Measurements from ENCODE around the gene SIPA1.
"Not testable (repeated sequence)": the region's sequence is repeated elsewhere in the genome, so short reads cannot be mapped to it uniquely, and the experiment has no call there.

SIPA1 gene

GRCh38 chr11:65625628-65626342 lies 12.1 kb upstream of the SIPA1 start:
- peak; percentile 45 to 51 for DNase-seq

DNA sequence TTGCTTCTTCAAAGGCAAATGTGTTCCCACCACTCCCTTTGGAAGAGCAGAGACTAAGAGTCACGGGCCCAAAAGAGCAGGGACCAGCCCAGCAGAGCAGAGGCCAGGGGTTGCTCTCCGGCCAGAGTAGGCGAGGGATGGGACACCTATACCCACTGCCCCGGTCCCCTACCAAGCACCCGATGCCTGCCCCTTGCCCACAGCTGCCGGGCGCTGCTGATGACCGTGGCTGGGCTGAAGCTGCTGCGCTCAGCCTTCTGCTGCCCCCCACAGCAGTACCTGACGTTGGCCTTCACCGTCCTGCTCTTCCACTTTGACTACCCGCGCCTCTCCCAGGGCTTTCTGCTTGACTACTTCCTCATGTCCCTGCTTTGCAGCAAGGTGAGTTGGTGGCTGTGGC lies 10.7 kb upstream of the SIPA1 start:
- DNase-seq: no peak

GRCh38 chr11:65629579-65629978 lies 8.3 kb upstream of the SIPA1 start:
- no peak for DNase-seq

DNA sequence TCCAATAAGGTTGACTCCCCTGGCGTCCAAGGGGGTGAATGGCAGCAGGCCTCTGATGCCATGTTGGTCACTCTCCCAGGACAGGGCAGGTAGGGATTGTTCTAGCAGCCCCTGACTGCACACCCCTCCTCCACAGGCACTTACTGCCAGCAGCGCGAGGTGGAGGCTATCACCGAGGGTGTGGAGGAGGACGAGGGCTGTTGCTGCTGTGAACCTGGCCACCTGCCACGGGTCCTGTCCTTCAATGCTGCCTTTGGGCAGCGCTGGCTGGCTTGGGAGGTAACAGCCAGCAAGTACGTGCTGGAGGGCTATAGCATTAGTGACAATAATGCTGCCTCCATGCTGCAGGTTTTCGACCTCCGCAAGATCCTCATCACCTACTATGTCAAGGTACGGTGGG lies 7.7 kb upstream of the SIPA1 start:
- no peak for DNase-seq

- no peak for DNase-seq
Observed at GRCh38 chr11:65633390-65634108, 4.4 kb upstream of the SIPA1 start.

- no peak for DNase-seq
Observed at GRCh38 chr11:65634109-65634436, 3.8 kb upstream of the SIPA1 start.

- no peak for DNase-seq
Observed at GRCh38 chr11:65634440-65634839, 3.5 kb upstream of the SIPA1 start.

GRCh38 chr11:65634905-65635731 lies 2.8 kb upstream of the SIPA1 start:
- no peak for DNase-seq

DNA sequence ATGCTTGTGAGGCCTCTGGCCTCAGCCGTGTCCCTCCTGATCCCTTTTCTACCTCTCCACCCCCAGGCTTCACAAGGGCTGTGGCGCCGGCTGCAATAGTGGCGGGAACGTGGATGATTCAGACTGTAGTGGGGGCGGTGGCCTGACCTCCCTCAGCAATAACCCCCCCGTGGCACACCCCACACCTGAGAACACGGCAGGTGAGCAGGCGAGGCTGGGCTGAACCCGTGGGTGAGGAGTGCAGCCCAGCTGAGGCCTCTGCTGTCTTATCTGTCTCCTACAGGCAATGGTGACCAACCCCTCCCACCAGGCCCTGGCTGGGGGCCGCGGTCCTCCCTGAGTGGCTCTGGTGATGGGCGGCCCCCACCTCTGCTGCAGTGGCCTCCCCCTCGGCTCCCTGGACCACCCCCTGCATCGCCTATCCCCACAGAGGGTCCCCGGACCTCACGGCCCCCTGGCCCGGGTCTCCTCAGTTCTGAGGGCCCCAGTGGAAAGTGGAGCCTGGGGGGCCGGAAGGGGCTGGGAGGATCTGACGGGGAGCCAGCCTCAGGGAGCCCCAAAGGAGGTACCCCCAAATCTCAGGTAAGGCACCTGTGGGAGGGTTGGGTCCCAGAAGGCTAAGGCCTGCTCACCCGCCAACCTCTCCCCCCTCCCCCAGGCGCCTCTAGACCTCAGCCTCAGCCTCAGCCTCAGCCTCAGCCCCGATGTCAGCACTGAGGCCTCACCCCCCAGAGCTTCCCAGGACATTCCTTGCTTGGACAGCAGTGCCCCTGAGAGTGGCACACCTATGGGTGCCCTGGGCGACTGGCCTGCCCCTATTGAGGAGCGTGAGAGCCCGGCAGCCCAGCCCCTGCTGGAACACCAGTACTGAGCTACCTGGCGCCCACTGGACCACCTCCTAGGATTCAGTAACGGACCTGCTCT lies 1.5 kb upstream of the SIPA1 start:
- DNase-seq: no peak

DNA sequence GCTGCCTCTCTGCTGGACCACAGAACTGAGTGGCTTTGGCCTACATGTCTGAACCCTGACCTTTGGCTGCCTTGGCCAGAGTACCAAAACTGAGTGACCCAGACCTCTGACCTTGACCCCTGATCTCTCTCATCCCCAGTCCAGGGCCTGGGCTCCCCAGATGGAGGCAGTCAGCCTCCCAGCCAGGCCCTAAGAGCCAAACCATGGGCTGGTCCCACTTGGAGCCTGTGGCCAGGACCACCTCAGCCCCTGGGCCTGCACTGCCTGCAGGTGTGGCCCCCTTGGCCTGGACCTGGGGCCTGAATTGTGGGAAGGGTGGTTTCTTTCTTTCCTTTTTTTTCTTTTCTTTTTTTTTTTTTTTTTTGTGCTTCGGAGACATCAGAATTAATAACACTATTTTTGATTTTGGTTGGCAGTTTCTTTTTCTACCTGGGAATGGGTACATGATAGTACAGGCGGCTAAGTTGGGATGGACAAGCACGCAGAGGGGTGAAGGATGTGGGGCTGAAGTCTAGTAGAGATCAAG lies 806 bp upstream of the SIPA1 start:
- DNase-seq: no peak

DNA sequence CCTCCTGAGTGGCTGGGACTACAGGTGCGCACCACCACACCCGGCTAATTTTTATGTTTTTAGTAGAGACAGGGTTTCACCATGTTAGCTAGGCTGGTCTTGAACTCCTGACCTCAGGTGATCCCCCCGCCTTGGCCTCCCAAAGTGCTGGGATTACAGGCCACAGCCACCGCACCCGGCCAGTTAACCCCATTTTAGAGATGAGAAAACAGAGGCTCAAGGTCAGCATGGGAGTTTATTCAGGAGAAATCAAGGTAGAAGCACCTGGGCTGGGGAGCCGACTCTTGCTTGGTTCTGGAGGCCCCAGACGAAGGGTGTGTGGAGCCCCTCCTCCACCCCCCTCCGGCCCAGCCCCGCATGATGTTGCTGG lies 1.3 kb downstream of the SIPA1 start:
- not testable (repeated sequence) for DNase-seq

DNA sequence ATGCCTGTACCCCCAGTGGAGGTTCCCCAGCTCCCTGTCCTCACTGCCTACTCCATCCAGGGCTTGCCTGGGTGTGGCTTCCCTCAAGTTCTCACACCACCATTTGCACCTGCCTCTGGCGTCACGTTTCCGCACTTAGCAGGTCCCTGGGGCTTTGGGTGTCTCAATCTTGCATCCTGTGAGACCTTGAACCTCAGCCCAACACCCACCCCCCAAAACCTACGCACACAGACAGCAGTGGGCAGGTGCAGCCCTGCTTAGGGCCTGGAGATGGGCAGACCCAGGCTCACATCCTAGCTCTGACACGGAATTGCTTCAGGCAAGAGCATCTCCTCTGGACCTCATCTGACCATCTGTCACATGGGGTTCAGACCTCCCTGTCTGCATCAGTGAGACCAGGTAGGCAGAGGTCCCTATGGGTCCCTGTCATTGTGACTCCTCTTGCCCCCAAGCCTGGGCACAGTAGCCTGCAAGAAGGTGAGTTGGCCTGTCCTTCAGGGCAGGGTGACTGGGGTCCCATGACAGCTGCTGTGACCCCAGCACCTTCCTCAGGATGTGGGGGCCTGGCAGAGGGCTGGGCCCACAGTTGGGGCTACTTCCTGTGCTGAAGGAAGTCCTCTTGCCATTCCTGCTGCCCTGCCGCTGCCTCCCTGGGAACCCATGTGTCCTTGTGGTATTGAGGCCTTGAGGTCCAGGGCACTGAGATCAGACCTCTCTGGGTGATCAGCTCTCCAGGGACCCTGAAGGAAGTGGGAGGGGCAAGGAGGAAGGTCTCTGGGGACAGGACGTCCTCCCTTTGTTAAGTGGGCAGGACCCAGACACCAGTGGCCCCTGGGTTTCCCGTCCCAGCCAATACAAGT lies 2.0 kb downstream of the SIPA1 start:
- DNase-seq: peak; percentile 46 to 58

DNA sequence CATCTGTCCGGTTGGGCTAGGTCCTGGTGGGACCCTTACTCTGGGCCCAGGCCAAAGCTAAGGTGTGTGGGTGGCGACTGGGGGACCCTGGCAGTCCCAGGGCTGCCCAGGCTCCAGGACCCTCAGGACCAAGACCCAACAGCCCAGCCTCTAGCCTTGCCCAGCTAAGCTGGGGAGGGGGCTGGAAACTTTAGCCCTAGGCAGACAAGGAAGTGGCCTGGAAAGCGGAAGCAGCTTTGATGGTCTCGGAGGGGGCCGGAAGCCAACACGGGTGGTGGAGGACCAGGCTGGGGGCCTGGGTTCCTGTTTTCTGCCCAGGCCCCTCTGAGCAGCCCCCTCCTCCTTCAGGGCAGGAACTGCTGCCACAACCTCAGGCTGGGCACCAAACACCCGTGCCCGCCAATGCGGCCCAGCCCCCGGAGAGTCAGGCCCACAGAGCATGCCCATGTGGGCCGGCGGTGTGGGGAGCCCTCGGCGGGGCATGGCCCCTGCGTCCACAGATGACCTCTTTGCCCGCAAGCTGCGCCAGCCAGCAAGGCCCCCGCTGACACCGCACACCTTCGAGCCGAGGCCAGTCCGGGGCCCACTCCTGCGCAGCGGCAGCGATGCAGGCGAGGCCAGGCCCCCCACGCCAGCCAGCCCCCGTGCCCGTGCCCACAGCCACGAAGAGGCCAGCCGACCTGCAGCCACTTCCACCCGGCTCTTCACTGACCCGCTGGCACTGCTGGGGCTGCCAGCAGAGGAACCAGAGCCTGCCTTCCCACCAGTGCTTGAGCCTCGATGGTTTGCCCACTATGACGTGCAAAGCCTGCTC lies 2.8 kb downstream of the SIPA1 start:
- DNase-seq: peak; percentile 46 to 47

- no peak for DNase-seq
Observed at GRCh38 chr11:65641297-65642013, 3.6 kb downstream of the SIPA1 start.

- peak in 1 of 2 experiments; percentile 35 for DNase-seq
Observed at GRCh38 chr11:65642014-65642671, 4.2 kb downstream of the SIPA1 start.

DNA sequence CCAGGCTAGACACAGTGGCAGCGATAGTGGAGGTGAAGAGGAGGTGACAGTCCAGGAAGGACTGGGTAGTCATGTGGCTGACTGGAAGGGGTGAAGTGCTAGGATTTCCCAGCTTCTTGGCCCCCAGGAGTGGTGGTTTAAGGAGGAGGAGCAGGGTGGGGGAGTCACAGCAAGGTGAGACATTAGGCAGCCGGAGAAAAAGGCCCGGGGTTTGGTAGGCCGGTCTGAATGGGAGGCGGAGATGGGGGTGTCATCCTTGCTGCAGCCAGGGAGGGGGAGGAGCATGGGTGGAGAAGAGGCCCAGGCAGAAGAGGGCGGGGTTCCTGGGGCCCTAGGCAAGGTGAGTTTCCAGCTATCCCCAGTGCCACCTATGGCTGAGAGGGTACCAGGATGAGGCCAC lies 6.1 kb downstream of the SIPA1 start:
- DNase-seq: peak; percentile 33 to 48

- no peak for DNase-seq
Observed at GRCh38 chr11:65644837-65645236, 6.9 kb downstream of the SIPA1 start.

GRCh38 chr11:65645710-65646109 lies 7.8 kb downstream of the SIPA1 start:
- DNase-seq: no peak

GRCh38 chr11:65646288-65646957 lies 8.5 kb downstream of the SIPA1 start:
- DNase-seq: no peak

Data from activated CD4-positive, alpha-beta T cell treated with anti-CD3 and anti-CD28 coated beads, Interleukin-2, amount 50 U/mL, for 48 hours (primary cell).